Measurements from ENCODE around the gene HPN. TPM values are rescaled to one million over a fixed set of nuclear protein-coding genes. Genes with fewer than 3 reads are reported as not detected.

The HPN gene
- total and polyA plus RNA-seq, 2 experiments from 2014 or later = 14.0 to 17.4 TPM

DNA sequence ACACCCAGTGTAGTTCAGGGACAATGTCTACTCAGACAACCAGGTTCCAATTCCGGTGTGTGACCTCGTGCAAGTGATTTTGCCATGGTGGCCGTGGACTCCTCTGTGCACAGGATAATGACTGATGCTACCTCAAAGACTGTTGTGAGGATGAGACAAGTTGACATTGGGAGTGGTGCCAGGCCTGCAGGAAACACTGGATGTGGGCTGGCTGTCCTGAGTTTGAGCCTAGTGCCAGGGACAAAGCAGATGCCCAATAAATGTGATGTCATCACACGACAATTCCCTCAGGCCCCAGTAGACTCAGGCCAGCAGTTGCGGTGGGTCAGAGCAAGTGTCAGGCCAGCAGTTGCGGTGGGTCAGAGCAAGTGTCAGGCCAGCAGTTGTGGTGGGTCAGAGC, 17.4 kb upstream of the HPN start (continued):
- no peak for TF ChIP-seq ETS1 (IDR thresholded peaks at IDR 0.05)
- no peak for TF ChIP-seq STAT1 (IDR thresholded peaks at IDR 0.05; ENCODE audit: unreplicated experiment)
- peak; percentile 21; the same call in 1 of the 2 replicates for TF ChIP-seq POLR2AphosphoS5 (IDR thresholded peaks at IDR 0.05; ENCODE audit: low read depth)

GRCh38 chr19:35025969-35026368, 15.6 kb upstream of the HPN start:
- no peak overlapping the region for H3K27ac ChIP-seq (ENCODE audit: low read depth)
- ATAC-seq (no peak), DNase-seq (ENCODE audit: low spot score) (no peak)
- H3F3A ChIP-seq (replicated peaks; ENCODE audit: low read depth) = peaks cover 49% of the 10 kb centered on the region
- H3K79me2 ChIP-seq (replicated peaks; ENCODE audit: insufficient read depth) = no peaks in the 10 kb centered on the region
- H3K4me3 Mint-ChIP-seq = no peak overlapping the region
- H3K4me1 ChIP-seq (ENCODE audit: insufficient read depth) = 0 out of 2 replicates have a peak, but pooled peaks cover 5% of the 10 kb centered on the region
- H2AFZ ChIP-seq = no peak overlapping the region
- H3K9me2 ChIP-seq (ENCODE audit: insufficient read depth) = no peaks in the 10 kb centered on the region
- H3K4me2 ChIP-seq = no peak overlapping the region
- H4K20me1 ChIP-seq (replicated peaks; ENCODE audit: insufficient read depth) = peaks cover 11% of the 10 kb centered on the region; the same call in 1 of the 2 replicates
- H3K9me3 Mint-ChIP-seq = peaks cover 3% of the 10 kb centered on the region; the same call in 2 of the 3 replicates
- H3K36me3 ChIP-seq (ENCODE audit: insufficient read depth) = peaks cover 44% of the 10 kb centered on the region
- H3K4me1 Mint-ChIP-seq = no peaks in the 10 kb centered on the region; the same call in 2 of the 3 replicates
- no peak overlapping the region for H3K27ac Mint-ChIP-seq
- H3K27me3 Mint-ChIP-seq (ENCODE audit: insufficient read depth, low read depth, poor library complexity) = peaks cover 22% of the 10 kb centered on the region
- peaks cover 68% of the 10 kb centered on the region for H3K36me3 Mint-ChIP-seq (ENCODE audit: low read depth)
- no peak overlapping the region for H3K4me3 ChIP-seq
- peaks cover 10% of the 10 kb centered on the region for H3K27me3 ChIP-seq (ENCODE audit: insufficient read depth)
- TF ChIP-seq ZNF462 (CRISPR knock-in tag; IDR thresholded peaks at IDR 0.05) = no peak
- no peak for TF ChIP-seq NANOG (IDR thresholded peaks at IDR 0.05; ENCODE audit: borderline replicate concordance)
- no peak for TF ChIP-seq EZH2phosphoT487 (IDR thresholded peaks at IDR 0.05; ENCODE audit: unreplicated experiment)
- TF ChIP-seq CTCF (conservative IDR thresholded peaks at IDR 0.05; ENCODE audit: low read depth in 2 of 2) = no peak
- TF ChIP-seq ZNF114 (CRISPR knock-in tag; IDR thresholded peaks at IDR 0.05) = no peak
- TF ChIP-seq JUNB (IDR thresholded peaks at IDR 0.05; ENCODE audit: unreplicated experiment) = no peak
- TF ChIP-seq CREB1 (CRISPR knock-in tag; IDR thresholded peaks at IDR 0.05; ENCODE audit: low read depth) = no peak
- no peak for TF ChIP-seq ZNF331 (CRISPR knock-in tag; IDR thresholded peaks at IDR 0.05; ENCODE audit: low read depth)
- no peak for TF ChIP-seq STAT1 (IDR thresholded peaks at IDR 0.05; ENCODE audit: unreplicated experiment)
- no peak for TF ChIP-seq REST (IDR thresholded peaks at IDR 0.05; ENCODE audit: unreplicated experiment)
- TF ChIP-seq POLR2AphosphoS5 (IDR thresholded peaks at IDR 0.05; ENCODE audit: low read depth) = no peak
- no peak for TF ChIP-seq EZH2 (IDR thresholded peaks at IDR 0.05; ENCODE audit: low read depth, unreplicated experiment)

All from GM23338 (cell line).